ENCODE measurements around the gene ZNF431. TPM values are rescaled to one million over a fixed set of nuclear protein-coding genes. Genes with fewer than 3 reads are reported as not detected.

The ZNF431 gene
- total and polyA plus RNA-seq, 9 of the 15 experiments (the other 6 are each of a cell fraction or from before 2014, with no cell fraction given) = 3.3 to 24.8 (median 13.5) TPM

DNA sequence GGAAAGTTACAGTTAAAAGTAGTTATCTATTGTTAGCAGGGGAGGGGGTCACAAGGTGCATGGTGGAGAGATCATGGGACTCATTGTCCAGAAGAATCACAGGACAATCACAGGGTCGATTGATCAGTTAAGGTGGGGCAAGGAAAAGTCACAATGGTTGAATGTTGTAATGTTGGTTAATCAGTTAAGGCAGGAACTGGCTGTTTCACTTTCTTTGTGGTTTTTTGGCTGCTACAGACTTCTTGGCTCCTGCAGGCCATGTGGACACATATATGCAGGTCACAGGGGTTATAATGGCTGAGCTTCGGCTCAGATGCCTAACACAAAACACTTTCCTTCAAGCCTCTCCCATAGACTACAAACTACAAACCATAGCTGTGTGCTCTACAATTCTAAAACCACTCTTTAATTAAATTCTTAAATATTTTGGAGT is 6.9 kb upstream of the ZNF431 start (continued):
- TF ChIP-seq, protein P1, sequence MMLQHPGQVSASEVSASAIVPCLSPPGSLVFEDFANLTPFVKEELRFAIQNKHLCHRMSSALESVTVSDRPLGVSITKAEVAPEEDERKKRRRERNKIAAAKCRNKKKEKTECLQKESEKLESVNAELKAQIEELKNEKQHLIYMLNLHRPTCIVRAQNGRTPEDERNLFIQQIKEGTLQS (IDR thresholded peaks at IDR 0.05) = no peak
- TF ChIP-seq, protein P1 (CRISPR knock-in tag; conservative IDR thresholded peaks at IDR 0.05) = no peak
- TF ChIP-seq ETS2 (tag; IDR thresholded peaks at IDR 0.05; ENCODE audit: borderline replicate concordance, poor library complexity, severe bottlenecking) = no peak
- peak; percentile 89 for TF ChIP-seq DDX20 (tag; IDR thresholded peaks at IDR 0.05; ENCODE audit: low read depth)
- TF ChIP-seq, protein P2, sequence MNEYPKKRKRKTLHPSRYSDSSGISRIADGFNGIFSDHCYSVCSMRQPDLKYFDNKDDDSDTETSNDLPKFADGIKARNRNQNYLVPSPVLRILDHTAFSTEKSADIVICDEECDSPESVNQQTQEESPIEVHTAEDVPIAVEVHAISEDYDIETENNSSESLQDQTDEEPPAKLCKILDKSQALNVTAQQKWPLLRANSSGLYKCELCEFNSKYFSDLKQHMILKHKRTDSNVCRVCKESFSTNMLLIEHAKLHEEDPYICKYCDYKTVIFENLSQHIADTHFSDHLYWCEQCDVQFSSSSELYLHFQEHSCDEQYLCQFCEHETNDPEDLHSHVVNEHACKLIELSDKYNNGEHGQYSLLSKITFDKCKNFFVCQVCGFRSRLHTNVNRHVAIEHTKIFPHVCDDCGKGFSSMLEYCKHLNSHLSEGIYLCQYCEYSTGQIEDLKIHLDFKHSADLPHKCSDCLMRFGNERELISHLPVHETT (CRISPR knock-in tag; conservative IDR thresholded peaks at IDR 0.05 in 1 of 2, IDR thresholded peaks at IDR 0.05 in 1 of 2) = no peak
- peak; percentile 83 for TF ChIP-seq CXXC5 (CRISPR knock-in tag; IDR thresholded peaks at IDR 0.05)
- TF ChIP-seq ZNF41 (CRISPR knock-in tag; conservative IDR thresholded peaks at IDR 0.05) = no peak
- TF ChIP-seq TAF1 (IDR thresholded peaks at IDR 0.05; ENCODE audit: control insufficient read depth, extremely low read depth, insufficient read depth, low read length, severe bottlenecking) = no peak
- TF ChIP-seq ZNF436 (CRISPR knock-in tag; IDR thresholded peaks at IDR 0.05) = no peak
- no peak for TF ChIP-seq FOXM1 (IDR thresholded peaks at IDR 0.05; ENCODE audit: low read depth)
- no peak for TF ChIP-seq FOXM1 (CRISPR knock-in tag; IDR thresholded peaks at IDR 0.05; ENCODE audit: low read depth)
- TF ChIP-seq, protein P3, sequence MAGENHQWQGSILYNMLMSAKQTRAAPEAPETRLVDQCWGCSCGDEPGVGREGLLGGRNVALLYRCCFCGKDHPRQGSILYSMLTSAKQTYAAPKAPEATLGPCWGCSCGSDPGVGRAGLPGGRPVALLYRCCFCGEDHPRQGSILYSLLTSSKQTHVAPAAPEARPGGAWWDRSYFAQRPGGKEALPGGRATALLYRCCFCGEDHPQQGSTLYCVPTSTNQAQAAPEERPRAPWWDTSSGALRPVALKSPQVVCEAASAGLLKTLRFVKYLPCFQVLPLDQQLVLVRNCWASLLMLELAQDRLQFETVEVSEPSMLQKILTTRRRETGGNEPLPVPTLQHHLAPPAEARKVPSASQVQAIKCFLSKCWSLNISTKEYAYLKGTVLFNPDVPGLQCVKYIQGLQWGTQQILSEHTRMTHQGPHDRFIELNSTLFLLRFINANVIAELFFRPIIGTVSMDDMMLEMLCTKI (IDR thresholded peaks at IDR 0.05; ENCODE audit: partially characterized antibody) = no peak
- TF ChIP-seq CBX2 (IDR thresholded peaks at IDR 0.05; ENCODE audit: insufficient read depth, low read length, poor library complexity, severe bottlenecking) = no peak
- no peak for TF ChIP-seq ZNF507 (tag; conservative IDR thresholded peaks at IDR 0.05)
- peak; percentile 36 for TF ChIP-seq CBFA2T2 (conservative IDR thresholded peaks at IDR 0.05)
- no peak for TF ChIP-seq SUPT5H (IDR thresholded peaks at IDR 0.05)
- TF ChIP-seq ZNF282 (CRISPR knock-in tag; IDR thresholded peaks at IDR 0.05) = no peak
- TF ChIP-seq CTBP1 (IDR thresholded peaks at IDR 0.05; ENCODE audit: borderline replicate concordance) = no peak
- TF ChIP-seq, protein P4, sequence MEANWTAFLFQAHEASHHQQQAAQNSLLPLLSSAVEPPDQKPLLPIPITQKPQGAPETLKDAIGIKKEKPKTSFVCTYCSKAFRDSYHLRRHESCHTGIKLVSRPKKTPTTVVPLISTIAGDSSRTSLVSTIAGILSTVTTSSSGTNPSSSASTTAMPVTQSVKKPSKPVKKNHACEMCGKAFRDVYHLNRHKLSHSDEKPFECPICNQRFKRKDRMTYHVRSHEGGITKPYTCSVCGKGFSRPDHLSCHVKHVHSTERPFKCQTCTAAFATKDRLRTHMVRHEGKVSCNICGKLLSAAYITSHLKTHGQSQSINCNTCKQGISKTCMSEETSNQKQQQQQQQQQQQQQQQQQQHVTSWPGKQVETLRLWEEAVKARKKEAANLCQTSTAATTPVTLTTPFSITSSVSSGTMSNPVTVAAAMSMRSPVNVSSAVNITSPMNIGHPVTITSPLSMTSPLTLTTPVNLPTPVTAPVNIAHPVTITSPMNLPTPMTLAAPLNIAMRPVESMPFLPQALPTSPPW (CRISPR knock-in tag; IDR thresholded peaks at IDR 0.05) = no peak
- no peak for TF ChIP-seq ZNF217 (CRISPR knock-in tag; IDR thresholded peaks at IDR 0.05)
- no peak for TF ChIP-seq HDAC3 (IDR thresholded peaks at IDR 0.05; ENCODE audit: borderline replicate concordance, partially characterized antibody)
- peak; percentile 32; the same call in 1 of the 2 replicates for TF ChIP-seq NR2C1 (IDR thresholded peaks at IDR 0.05)
- peak; percentile 87 for TF ChIP-seq NR2C1 (tag; IDR thresholded peaks at IDR 0.05)
- TF ChIP-seq TBP (optimal IDR thresholded peaks at IDR 0.05; ENCODE audit: low read depth, low read length) = no peak
- no peak for TF ChIP-seq TCF7L2 (IDR thresholded peaks at IDR 0.05; ENCODE audit: low read depth, low read length)
- peak; percentile 69 for TF ChIP-seq SMAD4 (CRISPR knock-in tag; conservative IDR thresholded peaks at IDR 0.05)
